T-helper 2 cell treated with Interferon-gamma antibody and Interleukin-4, amounts not matched to agents 5 μg/mL and 100 μg/mL, for 36 hours (primary cell): ENCODE data around the gene SMG7.

ENCODE experiments used
- DNase-seq: peaks from one replicate; pipeline ENCODE4 v3.0.0; 2021; ENCODE audit warnings: low spot score
- H3K27ac Mint-ChIP-seq: one replicate; pipeline ENCODE4 v1.8.0; 2021; ENCODE audit warnings: mild to moderate bottlenecking, mixed read lengths
- H3K27me3 Mint-ChIP-seq: one replicate; pipeline ENCODE4 v1.8.0; 2021; ENCODE audit warnings: low read depth, mixed read lengths
- H3K36me3 Mint-ChIP-seq: one replicate; pipeline ENCODE4 v1.8.0; 2021; ENCODE audit warnings: low read depth, mixed read lengths
- H3K4me1 Mint-ChIP-seq: one replicate; pipeline ENCODE4 v1.8.0; 2021; ENCODE audit warnings: low read depth, mixed read lengths
- H3K4me3 Mint-ChIP-seq: one replicate; pipeline ENCODE4 v1.8.0; 2022; ENCODE audit warnings: mild to moderate bottlenecking, moderate library complexity, mixed read lengths
- H3K9me3 Mint-ChIP-seq: one replicate; pipeline ENCODE4 v1.8.0; 2021; ENCODE audit warnings: mixed read lengths

SMG7 gene

DNA sequence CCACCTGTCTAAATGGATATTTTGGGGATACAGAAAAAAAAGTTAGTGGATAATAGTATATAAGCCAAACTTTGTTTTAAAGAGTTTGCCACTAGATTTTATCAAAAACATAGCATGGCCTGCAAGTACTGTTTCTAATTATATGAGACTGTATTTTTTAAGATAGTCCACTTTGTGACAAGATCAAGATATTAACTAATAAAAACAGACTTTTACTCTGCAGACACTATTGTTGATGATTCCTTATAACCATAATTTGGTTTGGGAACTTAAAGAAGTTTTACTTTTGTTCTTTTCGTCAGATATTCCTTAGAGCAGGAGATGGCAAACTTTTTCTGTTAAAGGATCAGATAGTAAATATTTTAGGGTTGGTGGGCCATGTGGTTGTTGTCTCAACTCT is 36.4 kb downstream of the SMG7 start:
- Mint-ChIP-seq H3K27me3 (no peaks in the 10 kb centered on the region), H3K9me3 (no peaks in the 10 kb centered on the region), H3K27ac (no peak overlapping the region), H3K36me3 (peaks cover 5% of the 10 kb centered on the region), H3K4me3 (no peak overlapping the region), H3K4me1 (peaks cover 11% of the 10 kb centered on the region)
- no peak for DNase-seq

DNA sequence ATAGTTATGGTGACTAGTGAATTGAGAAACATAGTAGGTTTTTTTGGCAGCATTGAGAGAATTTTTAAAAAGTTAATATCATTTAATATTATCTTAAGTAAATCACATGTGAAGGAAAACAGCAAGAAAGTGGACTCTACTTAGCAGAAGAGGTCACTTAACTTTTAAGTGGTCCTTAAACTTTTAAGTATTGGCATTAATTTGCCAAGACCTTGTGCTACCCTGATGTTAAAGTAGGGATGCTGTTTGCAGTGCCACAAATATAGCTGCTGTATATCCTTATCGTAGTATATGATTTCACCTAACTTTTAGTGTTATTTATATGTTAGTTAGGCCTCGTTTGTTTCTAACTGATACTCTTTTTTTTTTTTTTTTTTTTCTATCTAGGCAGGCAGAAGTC is 40.2 kb downstream of the SMG7 start:
- Mint-ChIP-seq H3K27me3 (no peaks in the 10 kb centered on the region), H3K4me1 (peaks cover 11% of the 10 kb centered on the region), H3K36me3 (peaks cover 19% of the 10 kb centered on the region), H3K4me3 (no peak overlapping the region), H3K27ac (no peak overlapping the region), H3K9me3 (no peaks in the 10 kb centered on the region)
- DNase-seq, result no peak

DNA sequence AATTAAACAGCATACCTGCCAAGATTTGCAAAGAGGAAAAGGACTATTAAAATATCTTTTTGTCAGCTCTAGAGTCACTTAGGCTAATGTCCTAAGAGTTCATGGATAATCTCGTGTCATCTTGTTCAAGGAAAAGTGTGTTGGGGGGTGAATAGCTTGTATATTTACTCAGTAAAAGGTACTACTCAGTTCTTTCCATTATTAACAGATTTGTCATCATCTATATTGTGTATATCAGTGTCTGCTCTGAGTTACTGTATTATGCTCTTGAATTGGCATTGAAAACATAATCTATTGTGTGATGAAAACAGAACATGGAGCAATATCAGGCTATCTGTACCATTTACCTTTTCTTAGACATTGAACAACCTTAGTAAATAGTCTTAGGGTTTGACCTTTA is 41.9 kb downstream of the SMG7 start:
- Mint-ChIP-seq H3K4me3 (no peak overlapping the region), H3K27ac (no peak overlapping the region), H3K27me3 (no peaks in the 10 kb centered on the region), H3K4me1 (peaks cover 11% of the 10 kb centered on the region), H3K9me3 (no peaks in the 10 kb centered on the region), H3K36me3 (peaks cover 28% of the 10 kb centered on the region)
- no peak for DNase-seq

DNA sequence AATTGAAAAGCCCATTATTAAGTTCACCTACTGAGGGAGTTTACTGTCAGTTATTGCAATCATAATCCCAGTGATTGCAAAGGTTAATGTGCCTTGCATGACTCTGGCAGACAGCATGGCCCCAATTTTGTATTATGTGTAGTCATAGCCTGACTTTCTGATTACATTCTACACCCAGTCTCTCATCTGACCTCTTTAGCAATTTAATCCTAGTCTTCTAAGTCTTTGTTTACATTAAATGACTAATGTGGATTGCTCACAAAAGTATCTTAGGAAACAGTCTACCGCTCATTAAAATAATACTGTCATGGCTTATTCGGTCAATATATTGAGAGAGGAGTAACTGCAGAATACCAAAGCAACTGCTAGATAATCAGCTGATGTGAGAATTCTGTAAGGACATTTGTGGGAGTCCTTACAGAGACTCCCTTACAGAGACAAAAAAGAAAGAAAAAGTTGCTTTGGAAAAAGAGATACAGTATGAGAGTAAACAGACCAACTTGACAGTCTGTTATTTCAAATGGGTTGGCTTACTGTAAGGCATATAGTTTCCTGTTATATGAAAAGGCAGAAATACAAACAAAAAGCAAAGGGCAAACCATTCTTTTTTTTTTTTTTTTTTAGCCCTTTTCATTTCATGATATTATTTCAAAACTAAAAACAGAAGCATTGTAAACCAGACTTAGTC is 42.8 kb downstream of the SMG7 start:
- H3K27me3 Mint-ChIP-seq, result no peaks in the 10 kb centered on the region
- no peak overlapping the region for H3K4me3 Mint-ChIP-seq
- DNase-seq, result no peak
- H3K9me3 Mint-ChIP-seq, result no peaks in the 10 kb centered on the region
- H3K36me3 Mint-ChIP-seq, result peaks cover 32% of the 10 kb centered on the region
- no peak overlapping the region for H3K27ac Mint-ChIP-seq
- H3K4me1 Mint-ChIP-seq, result peaks cover 12% of the 10 kb centered on the region

DNA sequence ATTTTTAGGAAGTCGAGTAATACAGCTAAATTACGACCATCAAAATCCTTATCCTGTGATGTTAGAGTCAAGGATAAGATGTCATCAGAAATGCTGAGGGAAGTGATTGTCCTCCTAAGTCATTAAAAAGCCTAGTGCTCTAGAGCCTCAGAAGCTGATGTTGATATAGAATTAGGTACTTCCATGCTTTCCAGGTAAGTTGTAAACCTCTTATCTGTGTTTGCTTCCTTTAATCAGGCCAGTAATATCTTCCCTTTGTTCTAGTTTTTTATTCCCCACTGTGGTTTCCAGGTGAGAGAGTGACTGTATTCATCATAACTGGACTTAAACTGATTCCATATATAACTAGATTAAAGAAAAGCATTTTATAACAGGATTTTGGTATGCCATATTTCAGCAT is 44.4 kb downstream of the SMG7 start:
- peaks cover 42% of the 10 kb centered on the region for H3K36me3 Mint-ChIP-seq
- H3K27me3 Mint-ChIP-seq, result no peaks in the 10 kb centered on the region
- no peak for DNase-seq
- no peaks in the 10 kb centered on the region for H3K9me3 Mint-ChIP-seq
- H3K4me3 Mint-ChIP-seq, result no peak overlapping the region
- H3K27ac Mint-ChIP-seq, result no peak overlapping the region
- peaks cover 11% of the 10 kb centered on the region for H3K4me1 Mint-ChIP-seq

DNA sequence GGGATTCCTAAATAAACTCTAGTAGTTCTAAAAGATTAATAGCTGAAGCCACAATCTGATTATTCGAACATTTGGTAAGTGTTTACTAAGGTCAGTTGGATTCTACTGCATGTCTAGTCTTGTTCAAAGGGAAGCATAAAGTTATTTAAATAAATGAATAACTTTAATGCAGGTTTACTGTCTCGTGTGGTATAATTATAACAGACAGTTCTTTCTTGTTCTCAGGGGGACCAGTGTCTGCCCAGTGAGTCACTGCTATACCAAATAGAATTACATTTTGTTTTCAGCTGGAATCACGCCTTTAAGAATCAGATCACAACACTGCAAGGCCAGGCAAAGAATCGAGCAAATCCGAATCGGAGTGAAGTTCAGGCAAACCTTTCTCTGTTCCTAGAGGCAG is 45.1 kb downstream of the SMG7 start:
- peaks cover 47% of the 10 kb centered on the region for H3K36me3 Mint-ChIP-seq
- H3K27me3 Mint-ChIP-seq, result no peaks in the 10 kb centered on the region
- H3K27ac Mint-ChIP-seq, result no peak overlapping the region
- peaks cover 9% of the 10 kb centered on the region for H3K4me1 Mint-ChIP-seq
- no peak overlapping the region for H3K4me3 Mint-ChIP-seq
- no peaks in the 10 kb centered on the region for H3K9me3 Mint-ChIP-seq
- DNase-seq, result no peak

DNA sequence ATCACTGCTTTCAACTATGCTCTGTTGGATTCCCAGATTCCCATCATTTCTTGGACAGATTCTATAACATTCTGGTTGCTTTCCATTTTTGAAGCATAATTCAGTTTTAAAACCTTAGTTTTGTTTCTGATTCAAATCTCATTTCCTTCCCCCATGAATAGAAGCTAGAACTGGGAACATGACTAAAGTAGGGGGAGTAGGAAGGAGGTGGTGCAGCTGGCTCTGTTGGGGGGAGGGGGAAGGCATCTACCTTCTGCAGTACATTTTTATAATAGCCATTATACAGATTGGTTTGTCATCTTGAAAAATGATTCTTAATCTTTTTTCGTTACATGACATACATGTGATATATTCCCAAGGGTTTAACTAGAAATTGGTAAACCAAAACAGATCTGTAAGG is 48.1 kb downstream of the SMG7 start:
- no peaks in the 10 kb centered on the region for H3K9me3 Mint-ChIP-seq
- no peaks in the 10 kb centered on the region for H3K27me3 Mint-ChIP-seq
- H3K36me3 Mint-ChIP-seq, result peaks cover 55% of the 10 kb centered on the region
- peaks cover 6% of the 10 kb centered on the region for H3K4me1 Mint-ChIP-seq
- no peak for DNase-seq
- no peak overlapping the region for H3K27ac Mint-ChIP-seq
- no peak overlapping the region for H3K4me3 Mint-ChIP-seq

DNA sequence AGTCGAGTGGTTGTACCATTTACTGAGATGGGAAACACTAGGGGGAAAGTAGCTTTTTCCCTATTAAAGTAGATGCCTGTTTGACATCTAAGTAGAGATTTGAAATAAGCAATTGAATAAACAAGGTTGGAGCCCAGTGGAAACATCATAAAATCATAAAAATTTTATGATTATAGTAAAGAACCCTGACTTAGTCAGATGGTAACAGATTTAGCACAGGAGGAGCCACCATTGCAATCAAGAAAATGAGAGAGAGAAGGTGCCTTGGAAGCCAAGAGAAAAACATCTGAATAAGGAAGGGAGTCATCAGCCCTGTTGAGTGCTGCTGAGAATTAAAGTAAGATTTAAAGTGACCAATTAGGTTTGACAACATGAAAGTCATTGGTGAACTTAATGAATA is 49.8 kb downstream of the SMG7 start:
- no peaks in the 10 kb centered on the region for H3K9me3 Mint-ChIP-seq
- no peaks in the 10 kb centered on the region for H3K27me3 Mint-ChIP-seq
- peaks cover 6% of the 10 kb centered on the region for H3K4me1 Mint-ChIP-seq
- no peak for DNase-seq
- no peak overlapping the region for H3K4me3 Mint-ChIP-seq
- peaks cover 50% of the 10 kb centered on the region for H3K36me3 Mint-ChIP-seq
- no peak overlapping the region for H3K27ac Mint-ChIP-seq

DNA sequence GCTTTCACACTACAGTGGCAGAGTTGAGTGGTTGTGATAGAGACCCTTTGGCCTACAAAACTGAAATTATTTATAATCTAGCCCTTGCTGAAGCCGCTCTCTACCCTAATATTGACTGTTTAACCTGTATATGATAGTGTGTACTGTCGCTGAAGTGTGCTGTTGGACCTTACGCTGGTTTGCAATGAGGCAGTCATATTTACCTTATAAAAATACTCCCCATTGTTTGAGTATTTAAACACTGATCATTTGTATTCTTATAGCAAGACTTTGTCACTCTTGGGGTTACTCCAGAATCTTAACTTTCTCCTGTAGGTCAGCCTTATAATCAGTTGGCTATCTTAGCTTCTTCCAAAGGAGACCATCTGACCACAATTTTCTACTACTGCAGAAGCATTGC is 56.3 kb downstream of the SMG7 start:
- DNase-seq, result no peak
- Mint-ChIP-seq H3K36me3 (peaks cover 39% of the 10 kb centered on the region), H3K4me3 (no peak overlapping the region), H3K27ac (no peak overlapping the region), H3K9me3 (no peaks in the 10 kb centered on the region), H3K4me1 (no peaks in the 10 kb centered on the region), H3K27me3 (no peaks in the 10 kb centered on the region)

DNA sequence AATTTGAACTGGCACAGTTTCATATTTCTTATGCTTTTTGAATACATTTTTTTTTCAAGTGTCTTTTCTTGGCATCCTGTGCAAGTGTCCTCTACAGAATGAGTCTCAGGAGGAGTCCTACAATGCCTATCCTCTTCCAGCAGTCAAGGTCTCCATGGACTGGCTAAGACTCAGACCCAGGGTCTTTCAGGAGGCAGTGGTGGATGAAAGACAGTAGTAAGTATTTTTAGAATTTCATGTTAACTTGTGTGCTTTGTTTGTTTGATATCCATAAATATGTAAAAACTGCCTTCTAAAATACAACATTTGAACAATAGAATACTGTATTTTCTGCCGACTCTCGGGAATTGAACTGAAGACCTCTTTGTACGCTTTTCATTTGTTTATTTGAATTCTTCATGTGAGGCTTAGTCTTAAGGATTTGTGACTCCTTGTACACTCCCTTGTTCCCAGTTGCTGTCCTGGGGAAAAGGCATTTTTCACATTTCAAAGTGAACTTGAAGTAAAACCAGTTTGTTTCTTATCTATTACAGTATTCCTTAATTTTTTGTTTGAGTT is 61.4 kb downstream of the SMG7 start:
- Mint-ChIP-seq H3K36me3 (peaks cover 54% of the 10 kb centered on the region), H3K27me3 (no peaks in the 10 kb centered on the region), H3K27ac (no peak overlapping the region), H3K9me3 (no peaks in the 10 kb centered on the region), H3K4me1 (peaks cover 1% of the 10 kb centered on the region), H3K4me3 (no peak overlapping the region)
- DNase-seq, result no peak

DNA sequence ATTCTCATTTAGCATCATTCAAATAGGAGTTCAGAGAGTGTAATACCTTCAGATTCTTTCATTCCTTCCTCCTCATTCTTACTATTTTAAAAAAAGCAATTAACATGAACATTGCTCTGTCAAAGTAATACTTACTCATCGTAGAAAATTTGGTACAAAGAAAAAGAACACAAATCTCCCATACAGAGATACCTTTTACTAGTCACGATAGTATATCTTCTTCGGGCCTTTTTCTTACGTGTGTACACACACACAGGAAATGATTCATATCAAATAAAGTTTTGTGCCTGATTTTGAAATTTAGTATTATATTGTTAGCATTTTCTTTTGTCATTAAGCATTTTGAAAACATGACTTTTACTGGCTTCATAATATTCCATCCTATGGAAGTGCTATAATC is 65.1 kb downstream of the SMG7 start:
- Mint-ChIP-seq H3K27me3 (no peaks in the 10 kb centered on the region), H3K9me3 (no peaks in the 10 kb centered on the region), H3K4me1 (peaks cover 5% of the 10 kb centered on the region), H3K27ac (no peak overlapping the region), H3K4me3 (no peak overlapping the region), H3K36me3 (peaks cover 65% of the 10 kb centered on the region)
- no peak for DNase-seq

DNA sequence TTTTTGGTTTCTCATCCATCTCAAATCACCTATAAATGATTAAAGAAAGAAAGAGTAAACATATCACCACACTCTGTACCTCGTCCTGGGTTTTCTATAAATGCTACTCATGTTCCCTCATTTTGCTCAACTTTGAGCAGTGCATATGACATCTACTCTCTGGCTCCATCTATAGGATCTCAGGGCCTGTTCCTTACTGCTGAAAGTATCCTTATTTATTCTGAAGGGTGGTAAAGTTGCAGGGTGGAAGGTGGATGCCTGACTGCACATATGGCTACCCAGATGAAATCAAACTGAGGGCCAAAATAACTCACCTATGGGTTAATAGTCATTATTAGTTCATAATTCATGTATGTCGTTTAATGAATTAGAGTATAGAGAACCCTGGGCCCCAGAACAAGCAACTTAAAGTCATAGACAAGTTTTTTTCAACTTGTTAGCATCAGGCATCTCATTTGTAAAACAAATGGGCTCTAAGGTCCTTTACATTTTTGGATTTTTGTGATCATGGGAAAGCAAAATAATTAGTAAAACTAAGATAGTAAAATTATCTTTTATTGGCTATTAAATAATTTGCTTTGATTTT is 71.4 kb downstream of the SMG7 start:
- DNase-seq, result no peak

DNA sequence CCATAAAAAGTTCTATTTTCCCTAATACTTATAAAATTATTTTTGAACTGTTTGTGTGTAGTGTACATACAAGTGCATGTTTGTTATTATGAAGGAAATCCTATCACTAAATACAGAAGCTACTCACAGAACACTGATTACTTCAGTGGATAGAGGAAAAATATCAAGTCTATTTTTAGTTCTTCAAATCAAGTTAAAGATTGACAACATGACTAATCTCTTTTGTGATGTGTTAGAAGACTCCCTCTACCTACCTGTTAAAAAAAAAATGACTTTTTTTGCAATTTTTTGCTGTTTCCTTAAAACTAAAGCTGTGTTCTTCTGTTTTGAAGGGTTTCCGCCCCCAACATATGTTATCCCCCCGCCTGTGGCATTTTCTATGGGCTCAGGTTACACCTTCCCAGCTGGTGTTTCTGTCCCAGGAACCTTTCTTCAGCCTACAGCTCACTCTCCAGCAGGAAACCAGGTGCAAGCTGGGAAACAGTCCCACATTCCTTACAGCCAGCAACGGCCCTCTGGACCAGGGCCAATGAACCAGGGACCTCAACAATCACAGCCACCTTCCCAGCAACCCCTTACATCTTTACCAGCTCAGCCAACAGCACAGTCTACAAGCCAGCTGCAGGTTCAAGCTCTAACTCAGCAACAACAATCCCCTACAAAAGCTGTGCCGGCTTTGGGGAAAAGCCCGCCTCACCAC is 72.4 kb downstream of the SMG7 start:
- peaks cover 68% of the 10 kb centered on the region for H3K36me3 Mint-ChIP-seq
- no peak overlapping the region for H3K27ac Mint-ChIP-seq
- H3K4me3 Mint-ChIP-seq, result no peak overlapping the region
- H3K4me1 Mint-ChIP-seq, result peaks cover 10% of the 10 kb centered on the region
- no peak for DNase-seq
- H3K27me3 Mint-ChIP-seq, result no peaks in the 10 kb centered on the region
- H3K9me3 Mint-ChIP-seq, result no peaks in the 10 kb centered on the region

More for the DNA sequence above, 71.4 kb downstream of the SMG7 start:
- H3K9me3 Mint-ChIP-seq, result no peaks in the 10 kb centered on the region
- H3K27ac Mint-ChIP-seq, result no peak overlapping the region
- no peaks in the 10 kb centered on the region for H3K27me3 Mint-ChIP-seq
- peaks cover 69% of the 10 kb centered on the region for H3K36me3 Mint-ChIP-seq
- H3K4me1 Mint-ChIP-seq, result peaks cover 10% of the 10 kb centered on the region
- H3K4me3 Mint-ChIP-seq, result no peak overlapping the region

DNA sequence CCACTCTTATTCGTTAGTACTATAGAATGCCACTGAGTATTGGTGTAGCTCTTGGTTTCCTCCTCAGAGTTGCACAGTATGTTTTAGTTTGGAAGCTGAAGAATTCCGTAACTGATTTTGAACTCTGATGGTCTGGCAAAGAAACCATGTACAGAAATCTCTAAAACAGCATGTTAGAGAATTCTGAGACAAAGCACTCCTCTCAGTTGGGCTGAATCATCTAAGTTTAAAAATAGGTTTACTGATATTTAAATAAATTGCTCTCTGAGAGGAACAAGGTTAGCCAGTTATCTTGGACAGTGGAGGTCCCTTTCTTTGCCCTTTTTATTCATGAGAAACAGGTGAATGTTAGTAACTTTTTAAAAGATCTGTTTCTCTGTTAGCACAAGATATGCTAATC is 74.1 kb downstream of the SMG7 start:
- Mint-ChIP-seq H3K4me3 (no peak overlapping the region), H3K9me3 (no peaks in the 10 kb centered on the region), H3K27ac (no peak overlapping the region), H3K4me1 (peaks cover 12% of the 10 kb centered on the region), H3K36me3 (peaks cover 68% of the 10 kb centered on the region), H3K27me3 (no peaks in the 10 kb centered on the region)
- no peak for DNase-seq
